Breast epithelium (tissue), 3 donors: ENCODE measurements around the gene CMTR2.

Source experiments
- POLR2A ChIP-seq: fragments of 450-650 bp; IDR thresholded peaks from one replicate; pipeline ENCODE4 v1.6.1; 2016; ENCODE audit warnings: antibody characterized with exemption, mild to moderate bottlenecking, moderate library complexity
- POLR2AphosphoS5 ChIP-seq, 3 donors: sonication (generic); formaldehyde crosslinking; IDR thresholded peaks; one replicate each; pipeline ENCODE4 v1.6.1; 2017; ENCODE audit warnings: antibody characterized with exemption in 3 of 3
- TF ChIP-seq, protein P1 (sequence below), 3 donors: fragments of 450-650 bp; IDR thresholded peaks; one replicate each; pipeline ENCODE4 v1.5.1; 2016 to 2017; ENCODE audit warnings: antibody characterized with exemption in 3 of 3, mild to moderate bottlenecking in 3 of 3, moderate library complexity in 3 of 3

GRCh38 chr16:71338632-71339031, 49.4 kb upstream of the CMTR2 start:
- TF ChIP-seq, protein P1, sequence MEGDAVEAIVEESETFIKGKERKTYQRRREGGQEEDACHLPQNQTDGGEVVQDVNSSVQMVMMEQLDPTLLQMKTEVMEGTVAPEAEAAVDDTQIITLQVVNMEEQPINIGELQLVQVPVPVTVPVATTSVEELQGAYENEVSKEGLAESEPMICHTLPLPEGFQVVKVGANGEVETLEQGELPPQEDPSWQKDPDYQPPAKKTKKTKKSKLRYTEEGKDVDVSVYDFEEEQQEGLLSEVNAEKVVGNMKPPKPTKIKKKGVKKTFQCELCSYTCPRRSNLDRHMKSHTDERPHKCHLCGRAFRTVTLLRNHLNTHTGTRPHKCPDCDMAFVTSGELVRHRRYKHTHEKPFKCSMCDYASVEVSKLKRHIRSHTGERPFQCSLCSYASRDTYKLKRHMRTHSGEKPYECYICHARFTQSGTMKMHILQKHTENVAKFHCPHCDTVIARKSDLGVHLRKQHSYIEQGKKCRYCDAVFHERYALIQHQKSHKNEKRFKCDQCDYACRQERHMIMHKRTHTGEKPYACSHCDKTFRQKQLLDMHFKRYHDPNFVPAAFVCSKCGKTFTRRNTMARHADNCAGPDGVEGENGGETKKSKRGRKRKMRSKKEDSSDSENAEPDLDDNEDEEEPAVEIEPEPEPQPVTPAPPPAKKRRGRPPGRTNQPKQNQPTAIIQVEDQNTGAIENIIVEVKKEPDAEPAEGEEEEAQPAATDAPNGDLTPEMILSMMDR (IDR thresholded peaks at IDR 0.05): no peak
- TF ChIP-seq POLR2A (no peak), POLR2AphosphoS5 (IDR thresholded peaks at IDR 0.05) (no peak)
